Measurements from ENCODE around the gene JAML. TPM values are rescaled to one million over a fixed set of nuclear protein-coding genes. Genes with fewer than 3 reads are reported as not detected.
A peak's percentile ranks its signal among the peaks of the same experiment; 100 is the strongest.

The JAML gene
- total and polyA plus RNA-seq, 2 of the 13 experiments (the other 11 are each of a cell fraction or from before 2014, with no cell fraction given), result 2.0 to 3.3 TPM

DNA sequence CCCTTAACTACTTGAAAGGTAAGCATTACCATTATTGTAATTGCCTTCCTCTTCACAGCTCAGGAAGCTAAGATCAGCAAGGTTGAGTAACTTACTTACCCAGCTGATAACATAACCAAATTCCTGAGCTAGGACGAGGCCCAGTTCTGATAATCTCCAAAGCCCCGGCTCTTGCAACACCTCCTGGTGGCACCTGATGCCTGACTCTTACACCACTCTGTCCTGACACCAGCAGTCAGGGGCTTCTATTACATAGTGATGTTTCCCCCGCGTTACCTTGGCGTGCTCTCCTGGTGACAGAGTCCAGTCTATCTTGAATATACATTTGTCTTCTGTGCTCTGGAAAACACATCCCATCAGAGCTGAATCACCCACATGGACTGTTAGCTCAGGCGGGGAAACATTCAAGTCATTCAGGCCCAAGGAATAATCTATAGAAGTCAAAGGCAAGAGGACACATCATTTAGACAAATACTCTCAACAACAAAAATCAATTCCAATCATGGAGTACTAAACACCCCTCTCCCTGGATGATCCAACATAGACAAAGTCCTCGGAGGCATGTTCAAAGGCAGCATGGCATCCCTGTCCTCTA, 12.6 kb downstream of the JAML start (continued):
- TF ChIP-seq, protein P1, sequence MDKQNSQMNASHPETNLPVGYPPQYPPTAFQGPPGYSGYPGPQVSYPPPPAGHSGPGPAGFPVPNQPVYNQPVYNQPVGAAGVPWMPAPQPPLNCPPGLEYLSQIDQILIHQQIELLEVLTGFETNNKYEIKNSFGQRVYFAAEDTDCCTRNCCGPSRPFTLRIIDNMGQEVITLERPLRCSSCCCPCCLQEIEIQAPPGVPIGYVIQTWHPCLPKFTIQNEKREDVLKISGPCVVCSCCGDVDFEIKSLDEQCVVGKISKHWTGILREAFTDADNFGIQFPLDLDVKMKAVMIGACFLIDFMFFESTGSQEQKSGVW (CRISPR knock-in tag; IDR thresholded peaks at IDR 0.05; ENCODE audit: borderline replicate concordance), result no peak; the same call in 1 of the 2 replicates
- TF ChIP-seq ZNF282 (IDR thresholded peaks at IDR 0.05; ENCODE audit: partially characterized antibody) (no peak), PHF21A (CRISPR knock-in tag; IDR thresholded peaks at IDR 0.05) (peak; percentile 94), KDM6A (CRISPR knock-in tag; IDR thresholded peaks at IDR 0.05; ENCODE audit: low read depth) (peak; percentile 74), ZMYM4 (CRISPR knock-in tag; IDR thresholded peaks at IDR 0.05) (peak; percentile 83), SMC3 (IDR thresholded peaks at IDR 0.05; ENCODE audit: low read length) (peak; percentile 55; the same call in 1 of the 2 replicates), FOXM1 (CRISPR knock-in tag; IDR thresholded peaks at IDR 0.05) (no peak), ZNF207 (IDR thresholded peaks at IDR 0.05; ENCODE audit: borderline replicate concordance) (no peak), JUN (CRISPR knock-in tag; IDR thresholded peaks at IDR 0.05) (peak; percentile 94), MTA1 (CRISPR knock-in tag; IDR thresholded peaks at IDR 0.05; ENCODE audit: borderline replicate concordance) (peak; percentile 87), ZNF563 (CRISPR knock-in tag; IDR thresholded peaks at IDR 0.05) (no peak), FOXK2 (IDR thresholded peaks at IDR 0.05) (peak; percentile 62; the same call in 1 of the 2 replicates), CBFB (CRISPR knock-in tag; IDR thresholded peaks at IDR 0.05) (peak; percentile 85; the same call in 1 of the 2 replicates), JUND (CRISPR knock-in tag; IDR thresholded peaks at IDR 0.05) (peak; percentile 83), NFKBIZ (CRISPR knock-in tag; IDR thresholded peaks at IDR 0.05) (peak; percentile 88; the same call in 1 of the 2 replicates), TCF7L2 (IDR thresholded peaks at IDR 0.05; ENCODE audit: low read depth, low read length) (peak; percentile 54; the same call in 1 of the 2 replicates), KLF9 (CRISPR knock-in tag; IDR thresholded peaks at IDR 0.05; ENCODE audit: low read depth) (no peak), SALL2 (CRISPR knock-in tag; IDR thresholded peaks at IDR 0.05) (peak; percentile 51; the same call in 1 of the 2 replicates), ZFP41 (CRISPR knock-in tag; IDR thresholded peaks at IDR 0.05; ENCODE audit: borderline replicate concordance) (no peak), SRSF1 (optimal IDR thresholded peaks at IDR 0.05; ENCODE audit: low read depth, low read length) (no peak), POLR2G (IDR thresholded peaks at IDR 0.05; ENCODE audit: low read depth, low read length) (0 out of 2 replicates have a peak, but pooled peaks have one; percentile 24), FOSL2 (CRISPR knock-in tag; IDR thresholded peaks at IDR 0.05) (peak; percentile 93), ZNF331 (CRISPR knock-in tag; IDR thresholded peaks at IDR 0.05) (peak; percentile 89), PCBP2 (optimal IDR thresholded peaks at IDR 0.05; ENCODE audit: low read depth, low read length, poor library complexity, severe bottlenecking) (no peak), KLF15 (CRISPR knock-in tag; IDR thresholded peaks at IDR 0.05; ENCODE audit: borderline replicate concordance) (no peak)
- TF ChIP-seq, protein P2, sequence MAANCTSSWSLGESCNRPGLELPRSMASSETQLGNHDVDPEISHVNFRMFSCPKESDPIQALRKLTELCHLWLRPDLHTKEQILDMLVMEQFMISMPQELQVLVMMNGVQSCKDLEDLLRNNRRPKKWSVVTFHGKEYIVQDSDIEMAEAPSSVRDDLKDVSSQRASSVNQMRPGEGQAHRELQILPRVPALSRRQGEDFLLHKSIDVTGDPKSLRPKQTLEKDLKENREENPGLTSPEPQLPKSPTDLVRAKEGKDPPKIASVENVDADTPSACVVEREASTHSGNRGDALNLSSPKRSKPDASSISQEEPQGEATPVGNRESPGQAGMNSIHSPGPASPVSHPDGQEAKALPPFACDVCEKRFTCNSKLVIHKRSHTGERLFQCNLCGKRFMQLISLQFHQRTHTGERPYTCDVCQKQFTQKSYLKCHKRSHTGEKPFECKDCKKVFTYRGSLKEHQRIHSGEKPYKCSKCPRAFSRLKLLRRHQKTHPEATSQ (CRISPR knock-in tag; IDR thresholded peaks at IDR 0.05; ENCODE audit: borderline replicate concordance), result peak; percentile 64; the same call in 1 of the 2 replicates
- TF ChIP-seq, protein P3, sequence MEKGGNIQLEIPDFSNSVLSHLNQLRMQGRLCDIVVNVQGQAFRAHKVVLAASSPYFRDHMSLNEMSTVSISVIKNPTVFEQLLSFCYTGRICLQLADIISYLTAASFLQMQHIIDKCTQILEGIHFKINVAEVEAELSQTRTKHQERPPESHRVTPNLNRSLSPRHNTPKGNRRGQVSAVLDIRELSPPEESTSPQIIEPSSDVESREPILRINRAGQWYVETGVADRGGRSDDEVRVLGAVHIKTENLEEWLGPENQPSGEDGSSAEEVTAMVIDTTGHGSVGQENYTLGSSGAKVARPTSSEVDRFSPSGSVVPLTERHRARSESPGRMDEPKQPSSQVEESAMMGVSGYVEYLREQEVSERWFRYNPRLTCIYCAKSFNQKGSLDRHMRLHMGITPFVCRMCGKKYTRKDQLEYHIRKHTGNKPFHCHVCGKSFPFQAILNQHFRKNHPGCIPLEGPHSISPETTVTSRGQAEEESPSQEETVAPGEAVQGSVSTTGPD (CRISPR knock-in tag; IDR thresholded peaks at IDR 0.05), result peak; percentile 98
- TF ChIP-seq, protein P4, sequence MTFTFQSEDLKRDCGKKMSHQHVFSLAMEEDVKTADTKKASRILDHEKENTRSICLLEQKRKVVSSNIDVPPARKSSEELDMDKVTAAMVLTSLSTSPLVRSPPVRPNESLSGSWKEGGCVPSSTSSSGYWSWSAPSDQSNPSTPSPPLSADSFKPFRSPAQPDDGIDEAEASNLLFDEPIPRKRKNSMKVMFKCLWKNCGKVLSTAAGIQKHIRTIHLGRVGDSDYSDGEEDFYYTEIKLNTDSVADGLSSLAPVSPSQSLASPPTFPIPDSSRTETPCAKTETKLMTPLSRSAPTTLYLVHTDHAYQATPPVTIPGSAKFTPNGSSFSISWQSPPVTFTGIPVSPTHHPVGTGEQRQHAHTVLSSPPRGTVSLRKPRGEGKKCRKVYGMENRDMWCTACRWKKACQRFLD (CRISPR knock-in tag; IDR thresholded peaks at IDR 0.05; ENCODE audit: borderline replicate concordance), result peak; percentile 42; the same call in 1 of the 2 replicates
